Common myeloid progenitor, CD34-positive (primary cell): ENCODE measurements around the gene RAB1A.
A peak's percentile ranks its signal among the peaks of the same experiment; 100 is the strongest.

Experiments used
- CTCF ChIA-PET: fragments of 350-600 bp; sonication (Branson Sonifier 250); formaldehyde crosslinking; loops from one replicate; lab custom pipeline; 2021; ENCODE audit warnings: antibody characterized with exemption; lab: Charles Lee
- POLR2A ChIA-PET: fragments of 350-600 bp; sonication (Branson Sonifier 250); formaldehyde crosslinking; loops from one replicate; lab custom pipeline; 2021; ENCODE audit warnings: antibody characterized with exemption; lab: Charles Lee
- DNase-seq, 3 donors: peaks; one replicate each; pipeline versions ENCODE4 v3.0.0 to v3.0.0-alpha.2; 2013
- H3K27ac ChIP-seq, 2 experiments: 1 replicate in 1 of 2; 2 replicates in 1 of 2; pipeline ENCODE4 v1.7.0; 2013; ENCODE audit warnings: inconsistent platforms in 2 of 2, low read length in 2 of 2, mild to moderate bottlenecking in 2 of 2, low read depth in 1 of 2, moderate library complexity in 1 of 2; ENCODE audit not compliant: severe bottlenecking in 2 of 2, insufficient read depth in 1 of 2, poor library complexity in 1 of 2
- H3K27me3 ChIP-seq, 5 experiments: replicated peaks in 2 of 5; 1 replicate in 3 of 5; 2 replicates in 2 of 5; pipeline versions ENCODE4 v1.6.1 to v1.7.0; 2013; ENCODE audit warnings: low read length in 4 of 5, mild to moderate bottlenecking in 2 of 5, moderate library complexity in 2 of 5, inconsistent platforms in 1 of 5; ENCODE audit not compliant: insufficient read depth in 5 of 5, control insufficient read depth in 4 of 5
- H3K36me3 ChIP-seq, 4 experiments: 1 replicate in 2 of 4; 2 replicates in 2 of 4; pipeline versions ENCODE4 v1.6.1 to v1.7.0; 2013; ENCODE audit warnings: low read length in 3 of 4, control low read depth in 1 of 4, mild to moderate bottlenecking in 1 of 4; ENCODE audit not compliant: control insufficient read depth in 4 of 4, insufficient read depth in 4 of 4
- H3K4me1 ChIP-seq, 4 experiments: 1 replicate in 3 of 4; 2 replicates in 1 of 4; pipeline versions ENCODE4 v1.6.1 to v1.7.1; 2013; ENCODE audit warnings: low read length in 3 of 4, mild to moderate bottlenecking in 3 of 4, control low read depth in 1 of 4, inconsistent platforms in 1 of 4, moderate library complexity in 1 of 4; ENCODE audit not compliant: control insufficient read depth in 4 of 4, insufficient read depth in 4 of 4; ENCODE audit errors: control extremely low read depth in 1 of 4
- H3K4me3 ChIP-seq, 7 experiments: 1 replicate in 4 of 7; 2 replicates in 3 of 7; pipeline versions ENCODE4 v1.5.1 to v1.7.0; 2013; ENCODE audit warnings: mild to moderate bottlenecking in 7 of 7, low read length in 6 of 7, moderate library complexity in 6 of 7, inconsistent platforms in 2 of 7, low read depth in 2 of 7, control low read depth in 1 of 7; ENCODE audit not compliant: insufficient read depth in 4 of 7, control insufficient read depth in 1 of 7; ENCODE audit errors: extremely low read depth in 1 of 7
- H3K9me3 ChIP-seq, 5 experiments: 1 replicate in 4 of 5; 2 replicates in 1 of 5; pipeline versions ENCODE4 v1.6.1 to v1.7.1; 2013; ENCODE audit warnings: low read length in 4 of 5, mild to moderate bottlenecking in 2 of 5, inconsistent platforms in 1 of 5, low read depth in 1 of 5, moderate library complexity in 1 of 5; ENCODE audit not compliant: control insufficient read depth in 4 of 5, insufficient read depth in 2 of 5; ENCODE audit errors: control extremely low read depth in 1 of 5
- WGBS: methylation state at CpG from one replicate; pipeline ENCODE4 v1.1.5; 2013; ENCODE audit not compliant: insufficient coverage; 5-methylcytosine and 5-hydroxymethylcytosine counted together

Gene RAB1A

DNA sequence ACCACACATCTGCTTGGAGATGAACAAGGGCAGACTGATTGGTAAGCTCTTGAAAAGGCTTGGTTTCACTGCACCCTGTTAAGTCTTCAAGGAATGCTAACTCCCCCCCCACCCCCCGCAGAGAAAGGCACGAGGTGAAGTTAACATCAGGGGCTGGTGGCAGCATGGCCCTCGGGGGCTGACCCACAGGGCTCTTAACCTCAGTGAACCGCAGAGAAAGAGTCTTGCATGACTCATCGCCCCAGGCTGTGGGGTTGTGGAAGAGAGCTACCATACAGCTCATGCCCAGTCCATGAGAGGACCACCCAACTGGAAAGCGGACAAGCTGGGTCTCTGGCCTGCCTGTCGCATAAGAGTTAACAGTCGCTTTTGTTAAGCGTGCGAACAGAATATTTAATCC, 84.3 kb downstream of the RAB1A start:
- 95% methylated on average over 4 of the region's 10 CpGs for WGBS
- POLR2A ChIA-PET, result no interaction called here
- DNase-seq, result no peak
- CTCF ChIA-PET, result interaction anchor here (1.5 to 6.5 kb wide), 2 partner anchors 9 to 27 kb away, joined by 4 to 29 read pairs; partner anchors contain the start of gene CEP68
- Histone ChIP-seq H3K27me3 (no peaks in the 10 kb centered on the region), H3K4me3 (no peak overlapping the region), H3K4me1 (peaks cover 0 to 3% (median 1%) of the 10 kb centered on the region in 4 experiments), H3K27ac (no peak overlapping the region), H3K36me3 (peaks cover 0 to 45% (median 31%) of the 10 kb centered on the region in 4 experiments), H3K9me3 (peaks cover 0 to 24% (median 7%) of the 10 kb centered on the region in 5 experiments)

DNA sequence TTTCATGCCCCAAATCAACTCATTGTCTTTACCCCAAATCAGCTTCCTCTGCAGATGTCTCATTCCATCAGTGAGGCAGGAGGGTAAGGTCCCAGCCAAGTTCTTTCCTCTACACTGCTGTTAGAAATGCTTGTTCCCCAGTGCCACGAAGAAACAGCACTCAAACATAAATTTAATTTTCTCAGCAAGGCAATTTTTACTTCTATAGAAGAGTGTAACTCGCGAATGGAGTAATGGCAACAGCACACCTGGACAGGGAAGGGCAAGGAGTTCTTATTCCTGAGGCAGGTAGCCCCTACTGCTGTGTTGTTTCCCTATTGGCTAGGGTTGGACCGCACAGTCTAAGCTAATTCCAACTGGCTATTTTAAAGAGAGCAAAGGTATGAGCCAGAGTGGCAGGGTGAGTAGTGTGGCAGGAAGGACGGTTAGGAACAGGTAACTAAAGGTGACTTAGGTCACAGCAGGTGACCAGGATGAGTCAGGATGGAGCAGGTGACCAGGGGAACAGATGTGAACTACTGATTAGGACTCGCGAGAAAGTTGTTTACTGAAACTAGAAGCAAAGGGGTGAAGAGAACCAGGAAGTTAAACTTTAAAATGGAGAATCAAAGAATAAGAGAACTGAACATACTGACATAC, 85.7 kb downstream of the RAB1A start:
- Histone ChIP-seq H3K27ac (no peak overlapping the region), H3K27me3 (no peaks in the 10 kb centered on the region), H3K9me3 (peaks cover 0 to 24% (median 7%) of the 10 kb centered on the region in 5 experiments), H3K4me3 (no peak overlapping the region), H3K4me1 (peaks cover 0 to 8% (median 3%) of the 10 kb centered on the region in 4 experiments), H3K36me3 (peaks cover 0 to 48% (median 34%) of the 10 kb centered on the region in 4 experiments)
- peak in 1 of 3 donors; percentile 14 for DNase-seq
- 97% methylated on average over 5 of the region's 7 CpGs for WGBS
- POLR2A ChIA-PET, result no interaction called here
- CTCF ChIA-PET, result interaction anchor here (1.1 to 6.5 kb wide), 5 partner anchors 10 to 386 kb away, joined by 3 to 29 read pairs (median 4); partner anchors contain the start of gene CEP68

DNA sequence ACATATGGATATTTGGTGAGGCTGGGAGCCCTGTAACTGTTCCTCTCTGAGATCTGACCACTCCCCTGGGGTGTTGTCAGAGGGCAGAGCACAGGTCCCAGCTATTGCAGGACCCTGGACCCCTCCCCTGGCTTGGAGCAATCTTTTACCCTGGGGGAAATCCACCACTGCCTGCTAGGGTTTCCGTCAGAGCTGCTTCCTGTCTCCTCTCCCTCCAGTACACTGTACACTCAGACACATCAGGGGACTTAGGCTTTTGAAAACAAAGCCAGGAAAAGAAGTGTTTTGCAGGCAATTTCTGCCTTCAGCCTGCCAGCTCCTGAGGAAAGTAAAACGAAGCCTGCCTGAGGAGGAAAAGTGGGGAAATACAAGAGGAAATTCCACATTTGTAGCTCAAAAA, 86.9 kb downstream of the RAB1A start:
- peaks cover 0 to 8% (median 3%) of the 10 kb centered on the region in 4 experiments for H3K4me1 ChIP-seq
- peaks cover 0 to 50% (median 38%) of the 10 kb centered on the region in 4 experiments for H3K36me3 ChIP-seq
- no peak overlapping the region for H3K4me3 ChIP-seq
- POLR2A ChIA-PET, result interaction anchor here (0.9 kb wide), 1 partner anchor 132 kb away, joined by 3 read pairs; no protein-coding TSS in a partner anchor
- WGBS, result 60% methylated on average over 1 of the region's 2 CpGs
- H3K27me3 ChIP-seq, result no peaks in the 10 kb centered on the region
- H3K9me3 ChIP-seq, result peaks cover 0 to 21% (median 7%) of the 10 kb centered on the region in 5 experiments
- CTCF ChIA-PET, result interaction anchor here (0.9 to 6.5 kb wide), 11 partner anchors 12 to 532 kb away, joined by 3 to 29 read pairs (median 5); partner anchors contain the start of gene CEP68
- H3K27ac ChIP-seq, result no peak overlapping the region
- DNase-seq, result no peak

DNA sequence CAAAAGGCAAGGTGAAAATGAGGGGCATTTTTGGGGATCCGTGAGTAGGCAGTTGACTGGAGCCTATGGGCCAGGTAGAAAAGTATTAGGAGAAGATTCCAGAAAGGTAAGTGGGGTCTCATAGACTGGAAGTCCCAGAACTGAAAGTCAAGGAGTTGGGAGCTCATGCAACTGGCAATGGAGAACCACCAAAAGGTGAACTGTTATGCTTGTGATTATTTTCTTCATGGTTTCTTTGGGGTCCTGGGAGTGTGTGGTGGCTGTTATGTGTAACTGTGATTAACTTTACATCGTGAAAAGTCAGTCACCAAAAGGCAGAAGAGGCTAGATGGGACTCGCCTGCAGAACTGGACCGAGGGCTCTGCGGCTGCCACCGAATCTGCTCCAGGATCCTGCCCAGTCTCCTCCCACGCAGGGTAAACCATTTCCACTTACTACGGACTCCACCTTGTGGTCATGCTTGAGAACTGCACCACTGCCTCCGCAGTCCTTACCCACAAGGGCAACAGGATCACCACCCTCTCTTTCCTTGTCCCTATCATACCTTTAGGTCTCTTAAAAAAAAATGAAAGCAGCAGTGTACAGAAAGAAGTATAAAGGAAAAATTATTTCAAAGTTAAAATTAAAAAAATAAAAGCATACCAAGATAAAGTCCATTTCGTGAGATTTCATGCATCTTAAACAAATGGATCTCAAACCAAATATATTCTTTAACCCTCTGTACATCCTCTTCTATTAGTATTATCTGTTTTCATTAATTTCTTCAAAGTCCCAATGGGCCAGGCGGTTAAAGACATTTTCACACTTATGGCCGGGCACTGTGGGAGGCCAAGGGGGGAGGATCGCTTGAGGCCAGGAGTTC, 89.3 kb downstream of the RAB1A start:
- Histone ChIP-seq H3K9me3 (peaks cover 0 to 18% (median 7%) of the 10 kb centered on the region in 5 experiments), H3K27me3 (no peaks in the 10 kb centered on the region), H3K27ac (no peak overlapping the region), H3K4me1 (peaks cover 0 to 8% (median 3%) of the 10 kb centered on the region in 4 experiments), H3K36me3 (peaks cover 0 to 40% (median 34%) of the 10 kb centered on the region in 4 experiments), H3K4me3 (peak overlapping the region in 1 of 7 experiments; percentile 38)
- CTCF ChIA-PET, result interaction anchor here (0.6 to 6.5 kb wide), 10 partner anchors 11 to 454 kb away, joined by 3 to 29 read pairs (median 5); partner anchors contain the start of gene CEP68
- POLR2A ChIA-PET, result no interaction called here
- WGBS, result 39% methylated on average over 12 of the region's 13 CpGs
- peak; percentile 77 to 83 (median 80) for DNase-seq

DNA sequence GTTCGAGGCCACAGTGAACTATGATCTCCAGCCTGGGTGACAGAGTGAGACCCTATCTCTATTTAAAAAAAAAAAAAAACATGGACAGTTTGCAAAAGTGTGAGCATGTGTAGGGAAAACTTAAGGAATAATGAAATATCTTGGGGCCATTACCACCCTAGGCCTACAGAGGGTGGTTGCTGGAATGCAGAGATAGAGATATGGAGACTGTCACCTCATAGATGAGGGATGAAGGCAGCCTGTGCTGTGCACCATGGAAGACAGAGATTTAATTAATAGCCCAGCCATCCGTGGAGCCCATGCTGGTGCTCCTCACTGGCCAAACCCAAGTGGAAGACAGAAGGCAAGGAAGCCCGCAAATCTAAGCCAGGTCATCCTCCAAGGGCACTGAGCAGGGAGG, 90.3 kb downstream of the RAB1A start:
- CTCF ChIA-PET, result interaction anchor here (1.1 to 2.0 kb wide), 5 partner anchors 10 to 453 kb away, joined by 4 to 12 read pairs (median 5); no protein-coding TSS in a partner anchor
- H3K4me3 ChIP-seq, result no peak overlapping the region
- H3K36me3 ChIP-seq, result peaks cover 0 to 33% (median 26%) of the 10 kb centered on the region in 4 experiments
- H3K4me1 ChIP-seq, result peaks cover 0 to 8% (median 3%) of the 10 kb centered on the region in 4 experiments
- no peaks in the 10 kb centered on the region for H3K27me3 ChIP-seq
- no peak for DNase-seq
- H3K27ac ChIP-seq, result no peak overlapping the region
- POLR2A ChIA-PET, result no interaction called here
- peaks cover 0 to 13% (median 7%) of the 10 kb centered on the region in 5 experiments for H3K9me3 ChIP-seq
- WGBS, result 94% methylated on average over 2 of the region's 3 CpGs

DNA sequence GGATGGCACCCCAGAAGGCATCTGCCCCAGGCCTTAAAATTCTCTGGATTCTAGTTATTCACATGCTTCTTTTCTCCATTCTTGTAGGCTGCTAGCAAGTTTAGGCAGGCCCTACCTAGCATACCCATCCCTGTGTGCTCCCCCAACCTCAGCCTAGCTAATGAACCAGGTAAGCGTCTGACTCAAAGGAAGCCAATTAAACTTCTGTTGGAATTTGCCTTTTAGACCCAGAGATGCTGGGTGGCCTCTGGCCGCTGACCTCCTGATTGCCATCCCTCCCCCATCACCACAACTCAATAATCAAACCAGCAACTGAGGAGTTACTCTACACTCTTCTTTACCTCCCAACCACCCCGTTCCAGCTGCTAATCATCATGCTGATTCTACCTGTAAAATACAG, 92.7 kb downstream of the RAB1A start:
- 100% methylated on average over 3 of the region's 3 CpGs for WGBS
- ChIA-PET CTCF (interaction anchor here (0.6 to 2.4 kb wide), 3 partner anchors 121 to 450 kb away, joined by 3 to 8 read pairs (median 3); no protein-coding TSS in a partner anchor), POLR2A (no interaction called here)
- Histone ChIP-seq H3K36me3 (peaks cover 2 to 24% (median 14%) of the 10 kb centered on the region in 4 experiments), H3K4me3 (no peak overlapping the region), H3K4me1 (peaks cover 0 to 13% (median 6%) of the 10 kb centered on the region in 4 experiments), H3K27ac (no peak overlapping the region), H3K27me3 (no peaks in the 10 kb centered on the region), H3K9me3 (no peaks in the 10 kb centered on the region)
- no peak for DNase-seq
